Eye (tissue), 1 donor: Measurements from ENCODE around the gene CNPY1.

ENCODE experiments used
- DNase-seq: peaks from one replicate; pipeline ENCODE4 v3.0.0-alpha.2; 2015

CNPY1 gene

GRCh38 chr7:155557778-155558177 lies 11.4 kb upstream of the CNPY1 start:
- DNase-seq: no peak

GRCh38 chr7:155556763-155557162 lies 10.4 kb upstream of the CNPY1 start:
- DNase-seq: no peak

GRCh38 chr7:155555116-155555695 lies 8.8 kb upstream of the CNPY1 start:
- no peak for DNase-seq

- no peak for DNase-seq
These were observed 7.5 kb upstream of the CNPY1 start for GRCh38 chr7:155553871-155554270.

- DNase-seq: no peak
These were observed 5.6 kb upstream of the CNPY1 start for GRCh38 chr7:155551785-155552611.

GRCh38 chr7:155550916-155551315 lies 4.6 kb upstream of the CNPY1 start:
- no peak for DNase-seq

- DNase-seq: no peak
These were observed 2.9 kb upstream of the CNPY1 start for GRCh38 chr7:155549226-155549625.

- DNase-seq: no peak
These were observed 917 bp upstream of the CNPY1 start for GRCh38 chr7:155547161-155547791.

GRCh38 chr7:155545348-155545747 lies 1.0 kb downstream of the CNPY1 start:
- DNase-seq: no peak

- no peak for DNase-seq
These were observed 1.9 kb downstream of the CNPY1 start for GRCh38 chr7:155544485-155544884.

- no peak for DNase-seq
These were observed 2.4 kb downstream of the CNPY1 start for GRCh38 chr7:155543926-155544325.

- DNase-seq: no peak
These were observed 3.1 kb downstream of the CNPY1 start for GRCh38 chr7:155543011-155543876.

GRCh38 chr7:155541986-155542675 lies 4.2 kb downstream of the CNPY1 start:
- no peak for DNase-seq

GRCh38 chr7:155540553-155540952 lies 5.8 kb downstream of the CNPY1 start:
- no peak for DNase-seq

GRCh38 chr7:155538293-155538692 lies 8.1 kb downstream of the CNPY1 start:
- no peak for DNase-seq

- no peak for DNase-seq
These were observed 9.9 kb downstream of the CNPY1 start for GRCh38 chr7:155536451-155536850.

- no peak for DNase-seq
These were observed 11.7 kb downstream of the CNPY1 start for GRCh38 chr7:155534691-155535090.

- DNase-seq: no peak
These were observed 12.3 kb downstream of the CNPY1 start for GRCh38 chr7:155533827-155534690.

- DNase-seq: peak; percentile 84
These were observed 13.1 kb downstream of the CNPY1 start for GRCh38 chr7:155533120-155533826.

GRCh38 chr7:155532792-155533119 lies 13.6 kb downstream of the CNPY1 start:
- DNase-seq: no peak

- DNase-seq: no peak
These were observed 14.7 kb downstream of the CNPY1 start for GRCh38 chr7:155531681-155532080.
